ENCODE data around the gene HIC1.
A peak's percentile ranks its signal among the peaks of the same experiment; 100 is the strongest.

Gene HIC1

DNA sequence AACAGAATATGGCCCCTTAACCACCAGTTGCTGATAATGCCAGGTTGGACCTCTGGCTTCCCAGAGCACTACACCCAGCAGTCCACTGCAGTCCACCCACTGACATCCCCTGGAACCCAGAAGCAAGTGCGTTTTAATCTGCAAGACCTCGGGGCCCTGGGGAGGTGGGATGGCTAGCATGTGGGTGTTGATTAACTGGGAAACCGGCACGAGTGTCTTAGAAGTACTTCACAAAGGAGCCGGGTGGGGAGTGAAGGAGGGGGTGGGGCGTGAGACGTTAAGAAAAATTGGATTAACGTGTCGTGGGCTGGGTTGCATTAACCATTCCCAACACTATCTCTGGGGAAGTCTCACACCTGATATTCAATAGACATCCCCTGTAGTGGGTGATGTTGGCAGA, 6.1 kb upstream of the HIC1 start:
- DNase-seq, result no peak

DNA sequence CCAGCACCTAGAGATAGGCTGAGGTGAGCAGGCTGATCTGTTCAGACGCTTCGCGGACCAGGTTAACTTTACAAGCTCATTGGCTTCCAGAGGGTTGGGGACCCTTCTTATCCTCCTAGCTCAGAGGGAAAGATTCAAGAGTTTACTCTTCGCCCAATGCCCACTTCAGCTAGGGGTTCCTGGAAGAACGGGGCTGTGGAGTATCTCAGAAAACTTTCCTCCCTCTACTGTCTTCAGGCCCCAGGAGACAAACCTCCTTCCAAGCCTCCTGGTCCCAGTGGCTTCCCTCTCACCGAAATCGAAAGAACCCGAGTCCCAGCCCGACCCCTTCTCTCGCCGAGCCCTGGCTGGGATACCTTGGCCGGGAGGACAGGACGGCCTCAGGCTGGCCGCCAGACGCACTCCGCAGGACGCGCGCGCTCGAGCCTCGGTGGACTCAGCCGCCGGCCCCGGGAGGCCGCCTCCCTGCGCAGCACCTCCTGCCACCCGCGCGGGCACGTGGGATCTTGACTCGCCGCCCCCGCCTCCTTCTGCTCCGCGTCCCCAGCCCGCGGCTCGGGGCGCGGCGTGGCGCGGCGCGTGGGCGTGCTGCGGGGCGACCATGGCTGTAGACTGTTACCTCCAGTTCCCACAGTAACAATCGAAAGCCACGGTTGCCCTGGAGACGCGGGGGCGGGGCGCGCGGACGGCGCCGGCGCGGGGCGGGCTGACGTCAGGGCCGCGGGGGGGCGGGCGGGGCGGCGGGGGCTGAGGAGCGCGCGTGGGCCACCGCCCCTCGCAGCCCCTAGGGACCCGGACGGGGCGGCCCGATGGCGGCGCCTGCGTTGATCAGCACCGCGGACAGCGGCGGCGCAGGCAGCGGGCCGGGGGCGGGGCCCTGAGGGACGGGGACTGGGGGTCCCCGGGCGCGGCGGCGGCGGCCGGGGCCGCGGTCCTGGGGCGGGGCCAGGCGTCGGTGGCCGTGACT, 5.3 kb upstream of the HIC1 start:
- peak; percentile 94 for DNase-seq

GRCh38 chr17:2050300-2051060, 4.4 kb upstream of the HIC1 start:
- DNase-seq, result peak; percentile 85

DNA sequence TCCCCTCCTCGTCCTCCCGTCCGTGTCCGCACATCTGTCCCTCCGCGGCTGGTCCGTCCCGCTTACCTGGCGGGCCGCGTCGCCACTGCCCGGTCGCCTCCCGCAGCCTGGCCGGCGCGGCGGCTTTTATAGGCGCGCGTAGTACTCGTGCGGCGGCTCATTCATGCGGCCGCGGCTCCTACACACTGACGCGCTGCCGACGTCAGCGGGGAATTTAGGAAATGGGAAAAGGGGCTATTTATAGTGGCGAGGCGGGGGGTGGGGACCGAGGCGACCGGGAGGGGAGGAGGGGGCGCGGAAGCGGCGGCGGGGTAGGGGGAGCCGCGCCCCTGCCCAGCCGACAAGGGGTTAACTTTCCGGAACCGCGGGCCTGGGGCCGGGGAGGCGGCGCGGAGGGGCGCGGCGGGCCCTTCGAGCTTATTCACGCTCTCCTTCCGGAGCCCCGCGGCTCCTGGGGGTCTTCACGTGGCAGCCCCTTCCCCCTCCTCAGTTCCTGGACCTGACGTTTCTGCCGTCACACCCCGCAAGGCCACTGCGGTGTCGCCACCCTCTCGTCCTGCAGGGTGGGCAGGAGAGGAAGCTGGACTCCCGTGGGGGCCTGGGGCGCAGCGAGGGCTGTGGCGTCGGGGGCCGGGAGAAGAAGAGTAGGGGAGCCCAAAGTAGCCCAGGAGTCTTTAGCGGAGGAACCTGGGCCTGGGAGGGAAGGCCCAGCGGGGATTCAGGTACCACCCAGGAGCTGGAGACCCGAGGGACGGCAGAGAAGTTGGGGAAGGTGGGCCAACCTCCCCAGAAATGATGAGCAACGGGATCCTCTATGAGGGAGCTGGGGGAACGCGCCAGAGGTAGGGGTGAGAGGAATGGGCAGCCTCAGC, 3.6 kb upstream of the HIC1 start:
- DNase-seq, result no peak

GRCh38 chr17:2051933-2052559, 2.9 kb upstream of the HIC1 start:
- DNase-seq, result no peak

DNA sequence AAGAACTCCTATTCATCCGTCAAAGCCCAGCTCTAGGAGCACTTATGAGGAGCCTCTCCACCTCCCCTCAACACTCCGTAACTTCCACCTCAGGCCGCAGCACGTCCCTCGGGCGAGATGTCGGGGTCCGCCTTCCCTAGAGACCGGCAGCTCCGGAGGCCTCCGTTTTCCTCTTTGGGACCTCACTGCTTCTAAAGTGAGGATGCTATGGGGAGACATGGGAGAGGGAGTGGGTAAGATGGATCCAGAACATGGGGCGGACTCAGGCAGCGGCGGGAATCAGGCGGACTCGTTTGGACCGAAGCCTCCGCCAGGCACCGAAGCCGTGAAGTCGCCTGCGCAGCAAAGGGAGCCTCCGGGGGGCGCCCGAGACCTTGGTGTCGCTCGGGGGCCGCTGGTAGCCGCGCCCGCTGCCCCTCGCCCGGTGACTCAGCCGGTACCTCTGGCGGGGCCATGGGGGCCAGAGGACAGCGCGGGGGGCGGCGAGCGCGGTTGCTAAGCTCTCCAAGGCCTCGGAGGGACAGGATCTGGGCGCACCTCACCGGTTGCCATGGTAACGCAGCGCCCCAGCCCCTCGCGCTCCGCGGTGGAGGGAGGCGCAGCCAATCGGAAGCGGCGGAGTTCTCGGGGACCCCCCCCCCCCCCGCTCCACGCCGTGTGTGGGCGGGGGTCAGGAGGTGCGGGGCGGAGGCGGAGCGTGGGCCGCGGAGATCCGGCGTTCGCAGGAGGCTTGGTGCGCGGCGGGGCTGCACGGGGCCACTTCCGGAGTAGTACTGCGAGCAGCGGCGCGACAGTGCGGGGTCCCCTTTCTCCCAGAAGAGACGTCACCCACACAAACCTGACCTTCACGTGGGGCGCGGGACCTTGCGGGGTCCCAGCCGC, 1.3 kb upstream of the HIC1 start:
- DNase-seq, result peak; percentile 89

- DNase-seq, result no peak
Measured at GRCh38 chr17:2054262-2054511, 716 bp upstream of the HIC1 start.

- DNase-seq, result peak; percentile 52
Measured at GRCh38 chr17:2055292-2056205, 646 bp downstream of the HIC1 start.

GRCh38 chr17:2056206-2057174, 1.6 kb downstream of the HIC1 start:
- peak; percentile 59 for DNase-seq

GRCh38 chr17:2057175-2057759, 2.4 kb downstream of the HIC1 start:
- DNase-seq, result no peak

DNA sequence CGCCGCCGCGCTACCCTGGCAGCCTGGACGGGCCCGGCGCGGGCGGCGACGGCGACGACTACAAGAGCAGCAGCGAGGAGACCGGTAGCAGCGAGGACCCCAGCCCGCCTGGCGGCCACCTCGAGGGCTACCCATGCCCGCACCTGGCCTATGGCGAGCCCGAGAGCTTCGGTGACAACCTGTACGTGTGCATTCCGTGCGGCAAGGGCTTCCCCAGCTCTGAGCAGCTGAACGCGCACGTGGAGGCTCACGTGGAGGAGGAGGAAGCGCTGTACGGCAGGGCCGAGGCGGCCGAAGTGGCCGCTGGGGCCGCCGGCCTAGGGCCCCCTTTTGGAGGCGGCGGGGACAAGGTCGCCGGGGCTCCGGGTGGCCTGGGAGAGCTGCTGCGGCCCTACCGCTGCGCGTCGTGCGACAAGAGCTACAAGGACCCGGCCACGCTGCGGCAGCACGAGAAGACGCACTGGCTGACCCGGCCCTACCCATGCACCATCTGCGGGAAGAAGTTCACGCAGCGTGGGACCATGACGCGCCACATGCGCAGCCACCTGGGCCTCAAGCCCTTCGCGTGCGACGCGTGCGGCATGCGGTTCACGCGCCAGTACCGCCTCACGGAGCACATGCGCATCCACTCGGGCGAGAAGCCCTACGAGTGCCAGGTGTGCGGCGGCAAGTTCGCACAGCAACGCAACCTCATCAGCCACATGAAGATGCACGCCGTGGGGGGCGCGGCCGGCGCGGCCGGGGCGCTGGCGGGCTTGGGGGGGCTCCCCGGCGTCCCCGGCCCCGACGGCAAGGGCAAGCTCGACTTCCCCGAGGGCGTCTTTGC, 3.1 kb downstream of the HIC1 start:
- DNase-seq, result no peak

DNA sequence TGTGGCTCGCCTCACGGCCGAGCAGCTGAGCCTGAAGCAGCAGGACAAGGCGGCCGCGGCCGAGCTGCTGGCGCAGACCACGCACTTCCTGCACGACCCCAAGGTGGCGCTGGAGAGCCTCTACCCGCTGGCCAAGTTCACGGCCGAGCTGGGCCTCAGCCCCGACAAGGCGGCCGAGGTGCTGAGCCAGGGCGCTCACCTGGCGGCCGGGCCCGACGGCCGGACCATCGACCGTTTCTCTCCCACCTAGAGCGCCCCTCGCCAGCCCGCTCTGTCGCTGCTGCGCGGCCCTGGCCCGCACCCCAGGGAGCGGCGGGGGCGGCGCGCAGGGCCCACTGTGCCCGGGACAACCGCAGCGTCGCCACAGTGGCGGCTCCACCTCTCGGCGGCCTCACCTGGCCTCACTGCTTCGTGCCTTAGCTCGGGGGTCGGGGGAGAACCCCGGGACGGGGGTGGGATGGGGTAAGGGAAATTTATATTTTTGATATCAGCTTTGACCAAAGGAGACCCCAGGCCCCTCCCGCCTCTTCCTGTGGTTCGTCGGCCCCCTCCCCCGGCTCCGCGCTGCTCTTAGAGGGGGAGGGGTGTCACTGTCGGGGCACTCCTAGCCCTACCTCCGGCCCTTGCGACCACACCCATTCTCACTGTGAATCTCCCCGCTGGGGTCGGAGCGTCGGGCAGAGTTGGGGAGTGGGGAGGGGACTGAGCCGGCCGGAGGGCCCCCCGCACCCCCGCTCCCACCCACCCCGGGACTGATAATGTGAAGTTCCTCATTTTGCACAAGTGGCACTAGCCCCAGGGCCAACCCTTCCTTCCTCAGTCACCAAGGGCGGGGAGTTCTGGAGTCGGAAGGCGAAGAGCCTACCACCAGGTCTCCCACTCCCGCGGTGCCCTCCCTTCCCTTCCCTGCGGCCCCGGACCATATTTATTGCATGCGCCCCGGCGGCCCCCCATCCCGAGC, 4.0 kb downstream of the HIC1 start:
- DNase-seq, result peak; percentile 68

DNA sequence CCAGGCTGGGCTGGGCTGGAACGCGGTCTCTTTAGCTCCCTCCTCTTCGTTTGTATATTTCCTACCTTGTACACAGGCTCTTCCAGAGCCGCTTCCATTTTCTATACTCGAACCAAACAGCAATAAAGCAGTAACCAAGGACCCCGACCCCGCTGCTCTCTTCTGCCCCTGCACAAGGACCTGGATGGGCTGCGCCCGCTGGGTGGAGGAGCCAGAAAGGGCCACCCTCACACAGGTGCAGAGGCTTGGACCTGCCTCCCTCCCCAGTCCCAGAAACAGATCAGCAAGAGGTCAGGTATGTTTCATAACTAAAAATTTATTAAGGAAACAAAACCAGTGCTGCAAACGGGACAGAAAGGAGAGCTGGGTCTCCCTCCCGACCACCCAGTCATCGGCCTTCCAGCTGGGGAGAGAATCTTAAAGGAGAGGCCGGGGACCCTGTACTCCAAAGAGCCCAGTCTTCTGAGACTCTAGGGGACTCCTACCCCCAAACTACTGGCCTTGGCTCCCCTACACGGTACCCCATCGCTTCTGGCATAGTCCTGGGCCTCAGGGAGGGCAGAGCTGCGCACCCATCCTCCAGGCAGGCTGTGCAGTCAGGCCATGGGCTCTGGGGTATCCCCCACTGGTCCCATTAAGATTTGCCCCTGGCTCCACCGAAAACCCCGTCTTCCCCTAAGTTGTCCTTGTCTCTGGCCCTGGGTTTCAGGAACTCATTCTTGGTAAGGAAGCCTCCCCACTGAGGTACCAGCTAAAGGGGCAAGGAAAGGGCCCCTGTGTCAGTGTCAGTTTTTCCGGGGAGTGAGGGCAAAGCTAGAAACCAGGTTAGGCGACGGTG, 4.9 kb downstream of the HIC1 start:
- no peak for DNase-seq

GRCh38 chr17:2060385-2060658, 5.4 kb downstream of the HIC1 start:
- DNase-seq, result no peak

GRCh38 chr17:2060681-2061440, 6.0 kb downstream of the HIC1 start:
- no peak for DNase-seq

Measured in CD4-positive, alpha-beta T cell treated with Interleukin-12 subunit alpha and Interleukin-12 subunit beta, for 1 hour (primary cell).